Endothelial cell of umbilical vein (primary cell): ENCODE measurements around the gene ELAC2. TPM values are rescaled to one million over a fixed set of nuclear protein-coding genes. Genes with fewer than 3 reads are reported as not detected.

Experiments used
- BruUV-seq: library from RNA; stranded (reverse); fragments of 400-500 nt; replicated peaks from 2 replicates; lab custom pipeline; 2021; lab: Mats Ljungman, UMichigan
- CTCF ChIA-PET: fragments of 300-600, 350-600 bp; sonication (Branson Sonifier 250); formaldehyde crosslinking; loops from one replicate; lab custom pipeline; 2021; ENCODE audit warnings: antibody characterized with exemption, inconsistent platforms; lab: Charles Lee
- POLR2A ChIA-PET: fragments of 300-600, 350-600 bp; sonication (Branson Sonifier 250); formaldehyde crosslinking; loops from one replicate; lab custom pipeline; 2021; ENCODE audit warnings: antibody characterized with exemption, inconsistent platforms; lab: Charles Lee
- DNase-seq: peaks from one replicate; pipeline ENCODE4 v3.0.0-alpha.2; 2011; ENCODE audit warnings: low read depth, low spot score
- FAIRE-seq: peaks from 2 replicates; lab custom pipeline; 2011; peaks lifted over from hg19 to GRCh38; lab: Jason Lieb, UNC
- H2AFZ ChIP-seq: 2 replicates; pipeline ENCODE4 v1.6.0; 2012; ENCODE audit warnings: low read depth, low read length, control low read depth, inconsistent platforms
- H3K27ac ChIP-seq: 2 replicates; pipeline ENCODE4 v1.5.1; 2011; ENCODE audit warnings: low read depth, mild to moderate bottlenecking, control low read depth, low read length, moderate library complexity; ENCODE audit not compliant: insufficient read depth
- H3K27me3 ChIP-seq, 2 experiments: 2 replicates each; pipeline versions ENCODE4 v1.6.0 to v1.6.1; 2011; ENCODE audit warnings: low read length in 2 of 2, mixed read lengths in 1 of 2; ENCODE audit not compliant: control insufficient read depth in 2 of 2, insufficient read depth in 2 of 2
- H3K36me3 ChIP-seq, 2 experiments: 2 replicates in 1 of 2; 3 replicates in 1 of 2; pipeline ENCODE4 v1.5.1; 2011; ENCODE audit warnings: low read length in 2 of 2, mild to moderate bottlenecking in 1 of 2, moderate library complexity in 1 of 2; ENCODE audit not compliant: control insufficient read depth in 2 of 2, insufficient read depth in 2 of 2; ENCODE audit errors: extremely low read depth in 1 of 2
- H3K4me1 ChIP-seq: 3 replicates; pipeline ENCODE4 v1.5.1; 2011; ENCODE audit warnings: mild to moderate bottlenecking, low read length; ENCODE audit not compliant: control insufficient read depth, insufficient read depth; ENCODE audit errors: extremely low read depth
- H3K4me2 ChIP-seq: 2 replicates; pipeline ENCODE4 v1.6.1; 2011; ENCODE audit warnings: low read length, control low read depth, mixed read lengths; ENCODE audit not compliant: insufficient read depth
- H3K4me3 ChIP-seq, 3 experiments: fragments of 200-600 bp in 1 of 3; sonication (generic), shearing (Covaris generic) in 1 of 3; replicated peaks in 1 of 3; 2 replicates each; pipeline ENCODE4 v1.5.1; 2011 to 2016; ENCODE audit warnings: control low read depth in 3 of 3, low read length in 3 of 3, mild to moderate bottlenecking in 2 of 3, inconsistent platforms in 1 of 3, low read depth in 1 of 3, moderate library complexity in 1 of 3; ENCODE audit not compliant: insufficient read depth in 1 of 3
- H3K79me2 ChIP-seq: 2 replicates; pipeline ENCODE4 v1.6.0; 2012; ENCODE audit warnings: low read length, inconsistent platforms; ENCODE audit not compliant: control insufficient read depth, insufficient read depth
- H3K9ac ChIP-seq: replicated peaks from 2 replicates; pipeline ENCODE3; 2011; ENCODE audit warnings: low read length, control low read depth; ENCODE audit not compliant: insufficient read depth; ENCODE audit errors: extremely low read depth
- H3K9me1 ChIP-seq: replicated peaks from 3 replicates; pipeline ENCODE4 v1.6.0; 2011; ENCODE audit warnings: mild to moderate bottlenecking, low read length; ENCODE audit not compliant: control insufficient read depth, insufficient read depth; ENCODE audit errors: extremely low read depth
- H3K9me3 ChIP-seq: replicated peaks from 2 replicates; pipeline ENCODE4 v1.5.1; 2012; ENCODE audit warnings: low read length, inconsistent platforms; ENCODE audit not compliant: control insufficient read depth, insufficient read depth
- H4K20me1 ChIP-seq: replicated peaks from 2 replicates; pipeline ENCODE3; 2011; ENCODE audit warnings: mild to moderate bottlenecking, low read length; ENCODE audit not compliant: control insufficient read depth, insufficient read depth; ENCODE audit errors: extremely low read depth
- CTCF ChIP-seq, 2 donors: IDR thresholded peaks; 1 replicate in 1 of 2; 2 replicates in 1 of 2; pipeline ENCODE4 v1.5.1; 2011; ENCODE audit warnings: low read length in 2 of 2, mild to moderate bottlenecking in 2 of 2, moderate library complexity in 2 of 2, control low read depth in 1 of 2, inconsistent platforms in 1 of 2, low read depth in 1 of 2; ENCODE audit not compliant: insufficient read depth in 1 of 2; ENCODE audit errors: extremely low read depth in 1 of 2
- EZH2 ChIP-seq: IDR thresholded peaks from 2 replicates; pipeline ENCODE4 v1.6.1; 2012; ENCODE audit warnings: borderline replicate concordance, low read depth, mild to moderate bottlenecking, moderate library complexity, low read length, inconsistent platforms; ENCODE audit not compliant: severe bottlenecking
- FOS ChIP-seq: IDR thresholded peaks from 2 replicates; pipeline ENCODE4 v1.6.1; 2011; ENCODE audit warnings: mild to moderate bottlenecking, low read length, moderate library complexity, borderline replicate concordance; ENCODE audit not compliant: insufficient read depth
- GATA2 ChIP-seq: IDR thresholded peaks from 2 replicates; pipeline ENCODE4 v1.7.0; 2011; ENCODE audit warnings: low read depth, mild to moderate bottlenecking, moderate library complexity, mixed read lengths, low read length; ENCODE audit not compliant: insufficient read length, insufficient read depth
- JUN ChIP-seq: IDR thresholded peaks from 2 replicates; pipeline ENCODE4 v1.6.1; 2011; ENCODE audit warnings: borderline replicate concordance, low read depth; ENCODE audit not compliant: insufficient read length, insufficient read depth
- MAX ChIP-seq: IDR thresholded peaks from 2 replicates; pipeline ENCODE4 v1.6.1; 2011; ENCODE audit not compliant: insufficient read depth, insufficient read length
- MYC ChIP-seq: IDR thresholded peaks from one replicate; pipeline ENCODE4 v1.6.1; 2011; ENCODE audit warnings: mild to moderate bottlenecking, low read depth, low read length
- POLR2A ChIP-seq: IDR thresholded peaks from 2 replicates; pipeline ENCODE4 v1.6.1; 2012; ENCODE audit warnings: low read depth, mild to moderate bottlenecking, control low read depth, low read length
- POLR2AphosphoS5 ChIP-seq: IDR thresholded peaks from 2 replicates; pipeline ENCODE4 v1.6.1; 2012; ENCODE audit warnings: low read depth, mild to moderate bottlenecking, control low read depth, low read length, moderate library complexity; ENCODE audit not compliant: insufficient read depth
- dilution Hi-C: fragments of 300-500 bp; cut with MboI; formaldehyde crosslinking; loops from one replicate; pipeline ENCODE4 v1.15.0; 2019; ENCODE audit warnings: low sequenced_read_pairs; ENCODE audit not compliant: extremely low pct_ligation_motif_present
- intact Hi-C: fragments of 100-400 bp; cut with micrococcal nuclease; formaldehyde crosslinking; loops from one replicate; pipeline ENCODE4 v1.10.0; 2022
- polyA plus RNA-seq, 4 experiments: library from polyadenylated mRNA; depleted of rRNA in 3 of 4; stranded (reverse) in 3 of 4; unstranded in 1 of 4; fragments of >200 nt; gene quantifications; 2 replicates each; pipeline versions ENCODE4 v1.2.1 to v1.2.3, GENCODE V29; 2011 to 2012; ENCODE audit warnings: missing spikeins in 1 of 4
- total RNA-seq: library from RNA; stranded (reverse); gene quantifications from 2 replicates; pipeline ENCODE4 v1.2.3, GENCODE V29; 2021

Gene ELAC2
- total and polyA plus RNA-seq, 2 donors (not counting 3 experiments of a cell fraction or from before 2014, with no cell fraction given), result 64.8 to 75.9 TPM

GRCh38 chr17:12994341-12995074 lies 23.3 kb downstream of the ELAC2 start:
- Histone ChIP-seq H3K9ac (no peak overlapping the region), H3K79me2 (no peaks in the 10 kb centered on the region), H3K9me3 (no peaks in the 10 kb centered on the region), H4K20me1 (no peaks in the 10 kb centered on the region), H2AFZ (no peak overlapping the region), H3K4me3 (no peak overlapping the region), H3K27me3 (no peaks in the 10 kb centered on the region), H3K4me2 (no peak overlapping the region), H3K27ac (no peak overlapping the region), H3K4me1 (no peaks in the 10 kb centered on the region), H3K9me1 (no peaks in the 10 kb centered on the region), H3K36me3 (peaks cover 38 to 64% of the 10 kb centered on the region in 2 experiments)
- no peak for FAIRE-seq
- ChIA-PET POLR2A (no interaction called here), CTCF (interaction anchor here (1.2 kb wide), 1 partner anchor 23 kb away, joined by 3 read pairs; the partner anchor contains the start of gene ELAC2)
- dilution Hi-C loops (no loop called here), intact Hi-C loops (no loop called here)
- no peak for DNase-seq
- no TSS peak for BruUV-seq
- TF ChIP-seq MAX (no peak), JUN (no peak), CTCF (IDR thresholded peaks at IDR 0.05; ENCODE audit: extremely low read depth in 1 of 2, insufficient read depth in 1 of 2, low read depth in 1 of 2, low read length in 2 of 2) (no peak), POLR2A (no peak), EZH2 (no peak), POLR2AphosphoS5 (no peak), FOS (no peak), MYC (no peak), GATA2 (no peak)
